B cell (primary cell): ENCODE results near the gene TMEM116. TPM values are rescaled to one million over a fixed set of nuclear protein-coding genes. Genes with fewer than 3 reads are reported as not detected.

Experiments
- ATAC-seq: fragments of 200-7000 bp; cut with Tn5 transposase; one replicate; pipeline ENCODE4 v1.10.0; 2021; ENCODE audit warnings: low read depth, mild to moderate bottlenecking, moderate number of reproducible peaks, moderate library complexity
- CTCF ChIA-PET: fragments of 350-600 bp; sonication (Branson Sonifier 250); formaldehyde crosslinking; loops from one replicate; lab custom pipeline; 2021; ENCODE audit warnings: antibody characterized with exemption, inconsistent platforms; lab: Charles Lee
- POLR2A ChIA-PET: fragments of 350-600 bp; sonication (Branson Sonifier 250); formaldehyde crosslinking; loops from one replicate; lab custom pipeline; 2021; ENCODE audit warnings: antibody characterized with exemption; lab: Charles Lee
- DNase-seq: peaks from one replicate; pipeline ENCODE4 v3.0.0; 2013
- H2AFZ ChIP-seq: 2 replicates; pipeline ENCODE4 v1.6.1; 2012; ENCODE audit warnings: mild to moderate bottlenecking, low read depth, low read length; ENCODE audit not compliant: insufficient read depth, poor library complexity, severe bottlenecking
- H3K27ac ChIP-seq, 2 donors: 1 replicate in 1 of 2; 2 replicates in 1 of 2; pipeline ENCODE4 v1.5.1; 2012 to 2013; ENCODE audit warnings: low read length in 2 of 2, mild to moderate bottlenecking in 2 of 2, moderate library complexity in 1 of 2
- H3K27me3 ChIP-seq, 4 experiments: fragments of 200-600 bp in 1 of 4; sonication (generic) in 1 of 4; replicated peaks in 1 of 4; 1 replicate in 2 of 4; 2 replicates in 2 of 4; pipeline versions ENCODE4 v1.6.1 to v1.7.0; 2013 to 2016; ENCODE audit warnings: low read length in 3 of 4, mild to moderate bottlenecking in 2 of 4, mixed read lengths in 1 of 4, moderate library complexity in 1 of 4; ENCODE audit not compliant: insufficient read depth in 4 of 4, control insufficient read depth in 3 of 4; ENCODE audit errors: control extremely low read depth in 1 of 4
- H3K36me3 ChIP-seq, 2 experiments: replicated peaks in 1 of 2; 1 replicate in 1 of 2; 2 replicates in 1 of 2; pipeline versions ENCODE4 v1.6.1 to v1.7.1; 2013; ENCODE audit warnings: low read length in 1 of 2; ENCODE audit not compliant: insufficient read depth in 2 of 2, control insufficient read depth in 1 of 2; ENCODE audit errors: control extremely low read depth in 1 of 2, extremely low read depth in 1 of 2
- H3K4me1 ChIP-seq, 2 donors: fragments of 200-600 bp in 1 of 2; sonication (generic) in 1 of 2; 1 replicate in 1 of 2; 2 replicates in 1 of 2; pipeline versions ENCODE4 v1.5.1 to v1.6.1; 2013 to 2017; ENCODE audit warnings: low read length in 2 of 2; ENCODE audit not compliant: control insufficient read depth in 2 of 2, insufficient read depth in 2 of 2
- H3K4me2 ChIP-seq: replicated peaks from 2 replicates; pipeline ENCODE3; 2012; ENCODE audit warnings: mild to moderate bottlenecking, low read depth, low read length; ENCODE audit not compliant: poor library complexity, severe bottlenecking
- H3K4me3 ChIP-seq, 5 experiments: fragments of 200-600 bp in 1 of 5; sonication (generic) in 1 of 5; 1 replicate in 3 of 5; 2 replicates in 2 of 5; pipeline versions ENCODE4 v1.5.1 to v1.7.0; 2011 to 2016; ENCODE audit warnings: low read length in 4 of 5, mild to moderate bottlenecking in 4 of 5, low read depth in 2 of 5, control low read depth in 1 of 5, moderate library complexity in 1 of 5; ENCODE audit not compliant: insufficient read depth in 1 of 5; ENCODE audit errors: control extremely low read depth in 1 of 5, extremely low read depth in 1 of 5
- H3K79me2 ChIP-seq: fragments of 200-600 bp; sonication (generic); one replicate; pipeline ENCODE4 v1.6.0; 2016; ENCODE audit warnings: low read length; ENCODE audit not compliant: control insufficient read depth, insufficient read depth
- H3K9ac ChIP-seq: fragments of 200-600 bp; sonication (generic); 2 replicates; pipeline ENCODE4 v1.6.1; 2017; ENCODE audit warnings: mild to moderate bottlenecking, low read length, moderate library complexity
- H3K9me3 ChIP-seq, 3 donors: one replicate each; pipeline versions ENCODE4 v1.6.1 to v1.7.1; 2013; ENCODE audit warnings: low read length in 2 of 3; ENCODE audit not compliant: control insufficient read depth in 2 of 3, insufficient read depth in 1 of 3; ENCODE audit errors: control extremely low read depth in 1 of 3
- H4K20me1 ChIP-seq: 2 replicates; pipeline ENCODE4 v1.6.0; 2012; ENCODE audit warnings: mild to moderate bottlenecking, low read length; ENCODE audit not compliant: insufficient read depth, control insufficient read depth, poor library complexity, severe bottlenecking
- H3K27ac Mint-ChIP-seq: one replicate; pipeline ENCODE4 v1.8.0; 2021; ENCODE audit warnings: mixed read lengths
- H3K27me3 Mint-ChIP-seq: one replicate; pipeline ENCODE4 v1.8.0; 2021; ENCODE audit warnings: mixed read lengths
- H3K4me1 Mint-ChIP-seq: one replicate; pipeline ENCODE4 v1.8.0; 2021; ENCODE audit warnings: mixed read lengths
- H3K4me3 Mint-ChIP-seq: one replicate; pipeline ENCODE4 v1.8.0; 2021; ENCODE audit warnings: mixed read lengths
- H3K9me3 Mint-ChIP-seq: one replicate; pipeline ENCODE4 v1.8.0; 2022; ENCODE audit warnings: mixed read lengths; ENCODE audit not compliant: insufficient read depth
- EZH2 ChIP-seq: IDR thresholded peaks from 2 replicates; pipeline ENCODE4 v1.6.1; 2012; ENCODE audit warnings: borderline replicate concordance, low read depth, mild to moderate bottlenecking, moderate library complexity, low read length; ENCODE audit not compliant: insufficient read depth, poor library complexity, severe bottlenecking
- WGBS: methylation state at CpG from one replicate; pipeline ENCODE4 v1.1.5; 2013; ENCODE audit warnings: missing lambda C conversion rate; ENCODE audit not compliant: insufficient coverage; 5-methylcytosine and 5-hydroxymethylcytosine counted together
- intact Hi-C: fragments of 100-400 bp; cut with micrococcal nuclease; formaldehyde crosslinking; loops from one replicate; pipeline ENCODE4 v1.10.0; 2022
- polyA plus RNA-seq: library from polyadenylated mRNA; depleted of rRNA; stranded (reverse); fragments of >200 nt; gene quantifications from 2 replicates; pipeline ENCODE4 v1.2.3, GENCODE V29; 2012
- total RNA-seq, 2 donors: library from RNA; stranded (reverse); fragments of 120-200 nt in 1 of 2; gene quantifications; 1 replicate in 1 of 2; 2 replicates in 1 of 2; pipeline versions ENCODE4 v1.2.3 to v1.2.4, GENCODE V29; 2013 to 2022
- TF ChIP-seq, protein P1 (sequence below): fragments of 200-600 bp; IDR thresholded peaks from one replicate; pipeline ENCODE4 v1.8.0; 2022; ENCODE audit warnings: antibody characterized with exemption, mild to moderate bottlenecking

Gene TMEM116
- total and polyA plus RNA-seq, 2 donors (not counting 1 experiment from before 2014, with no cell fraction given), result 7.9 to 11.7 TPM

DNA sequence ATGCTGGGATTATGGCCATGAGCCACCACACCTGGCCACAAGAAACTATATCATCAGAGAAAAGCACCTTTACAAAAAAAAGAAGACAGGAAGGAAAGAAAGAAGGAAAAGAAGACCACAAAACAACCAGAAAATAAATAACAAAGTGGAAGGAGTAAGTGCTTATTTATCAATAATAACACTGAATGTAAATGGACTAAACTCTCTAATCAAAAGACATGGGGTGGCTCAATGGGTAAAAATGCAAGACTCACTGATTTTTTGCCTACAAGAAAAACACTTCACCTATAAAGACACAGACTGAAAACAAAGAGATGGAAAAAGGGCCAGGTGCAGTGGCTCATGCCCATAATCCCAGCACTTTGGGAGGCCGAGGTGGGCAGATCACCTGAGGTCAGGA is 105.2 kb downstream of the TMEM116 start:
- Histone ChIP-seq H3K9ac (no peak overlapping the region), H3K4me2 (no peak overlapping the region), H2AFZ (no peak overlapping the region), H3K79me2 (no peaks in the 10 kb centered on the region), H3K36me3 (peaks cover 0 to 3% of the 10 kb centered on the region in 2 experiments), H3K9me3 (peaks cover 2 to 5% (median 4%) of the 10 kb centered on the region in 3 donors), H3K27ac (no peak overlapping the region), H3K27me3 (no peaks in the 10 kb centered on the region), H3K4me3 (no peak overlapping the region), H3K4me1 (no peaks in the 10 kb centered on the region), H4K20me1 (no peaks in the 10 kb centered on the region)
- ATAC-seq (no peak), DNase-seq (no peak)
- H3K4me3 Mint-ChIP-seq, result no peak overlapping the region
- TF ChIP-seq, protein P1, sequence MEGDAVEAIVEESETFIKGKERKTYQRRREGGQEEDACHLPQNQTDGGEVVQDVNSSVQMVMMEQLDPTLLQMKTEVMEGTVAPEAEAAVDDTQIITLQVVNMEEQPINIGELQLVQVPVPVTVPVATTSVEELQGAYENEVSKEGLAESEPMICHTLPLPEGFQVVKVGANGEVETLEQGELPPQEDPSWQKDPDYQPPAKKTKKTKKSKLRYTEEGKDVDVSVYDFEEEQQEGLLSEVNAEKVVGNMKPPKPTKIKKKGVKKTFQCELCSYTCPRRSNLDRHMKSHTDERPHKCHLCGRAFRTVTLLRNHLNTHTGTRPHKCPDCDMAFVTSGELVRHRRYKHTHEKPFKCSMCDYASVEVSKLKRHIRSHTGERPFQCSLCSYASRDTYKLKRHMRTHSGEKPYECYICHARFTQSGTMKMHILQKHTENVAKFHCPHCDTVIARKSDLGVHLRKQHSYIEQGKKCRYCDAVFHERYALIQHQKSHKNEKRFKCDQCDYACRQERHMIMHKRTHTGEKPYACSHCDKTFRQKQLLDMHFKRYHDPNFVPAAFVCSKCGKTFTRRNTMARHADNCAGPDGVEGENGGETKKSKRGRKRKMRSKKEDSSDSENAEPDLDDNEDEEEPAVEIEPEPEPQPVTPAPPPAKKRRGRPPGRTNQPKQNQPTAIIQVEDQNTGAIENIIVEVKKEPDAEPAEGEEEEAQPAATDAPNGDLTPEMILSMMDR, result no peak
- TF ChIP-seq EZH2, result no peak
- H3K4me1 Mint-ChIP-seq, result no peaks in the 10 kb centered on the region
- H3K27me3 Mint-ChIP-seq, result no peaks in the 10 kb centered on the region
- CTCF ChIA-PET, result no interaction called here
- POLR2A ChIA-PET, result no interaction called here
- WGBS, result 100% methylated on average over 1 of the region's 1 CpG
- no peak overlapping the region for H3K27ac Mint-ChIP-seq
- intact Hi-C loops, result no loop called here
- H3K9me3 Mint-ChIP-seq, result peaks cover 13% of the 10 kb centered on the region

DNA sequence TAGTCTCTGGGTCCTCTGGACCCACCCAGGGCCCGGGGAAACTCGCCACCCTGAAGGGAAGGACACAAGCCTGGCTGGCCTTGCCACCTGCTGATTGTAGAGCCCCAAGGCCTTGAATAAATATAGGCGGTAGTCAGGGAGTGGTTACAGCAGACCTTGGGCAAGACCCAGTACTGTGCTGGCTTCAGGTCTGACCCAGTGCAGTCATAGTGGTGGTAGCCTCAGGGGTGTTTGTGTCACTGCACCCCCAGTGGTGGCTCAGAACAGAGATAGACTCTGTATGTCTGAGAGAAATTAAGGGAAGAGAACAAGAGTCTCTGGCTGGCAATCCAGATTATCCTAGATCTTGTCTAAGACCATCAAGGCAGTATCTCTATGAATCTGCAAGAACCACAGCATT is 107.5 kb downstream of the TMEM116 start:
- intact Hi-C loops, result no loop called here
- H3K27me3 Mint-ChIP-seq, result no peaks in the 10 kb centered on the region
- WGBS, result 100% methylated on average over 3 of the region's 3 CpGs
- POLR2A ChIA-PET, result no interaction called here
- H3K27ac Mint-ChIP-seq, result no peak overlapping the region
- H3K27ac ChIP-seq, result no peak overlapping the region
- H3K36me3 ChIP-seq, result peaks cover 0 to 3% of the 10 kb centered on the region in 2 experiments
- no peaks in the 10 kb centered on the region for H3K4me1 ChIP-seq
- H3K4me3 Mint-ChIP-seq, result no peak overlapping the region
- no peaks in the 10 kb centered on the region for H4K20me1 ChIP-seq
- ATAC-seq (no peak), DNase-seq (no peak)
- TF ChIP-seq EZH2, result no peak
- TF ChIP-seq, protein P1, result no peak
- no peaks in the 10 kb centered on the region for H3K4me1 Mint-ChIP-seq
- peaks cover 12% of the 10 kb centered on the region for H3K9me3 Mint-ChIP-seq
- CTCF ChIA-PET, result no interaction called here
- H3K79me2 ChIP-seq, result no peaks in the 10 kb centered on the region
- no peak overlapping the region for H3K4me3 ChIP-seq
- no peak overlapping the region for H3K4me2 ChIP-seq
- no peaks in the 10 kb centered on the region for H3K27me3 ChIP-seq
- H3K9me3 ChIP-seq, result peaks cover 2 to 5% (median 4%) of the 10 kb centered on the region in 3 donors
- no peak overlapping the region for H2AFZ ChIP-seq
- no peak overlapping the region for H3K9ac ChIP-seq
